ENCODE results near the gene ADAM15.

ADAM15 gene

GRCh38 chr1:155086856-155087535 lies 35.9 kb downstream of the ADAM15 start:
- DNase-seq = no peak

GRCh38 chr1:155091071-155092051 lies 40.2 kb downstream of the ADAM15 start:
- peak; percentile 84 for DNase-seq

GRCh38 chr1:155092131-155092530 lies 41.0 kb downstream of the ADAM15 start:
- DNase-seq = no peak

GRCh38 chr1:155092641-155093040 lies 41.5 kb downstream of the ADAM15 start:
- DNase-seq = no peak

GRCh38 chr1:155093911-155094621 lies 43.0 kb downstream of the ADAM15 start:
- peak; percentile 72 for DNase-seq

- no peak for DNase-seq
These were observed 43.5 kb downstream of the ADAM15 start for GRCh38 chr1:155094622-155094948.

GRCh38 chr1:155099331-155099730 lies 48.2 kb downstream of the ADAM15 start:
- DNase-seq = no peak

GRCh38 chr1:155103325-155103724 lies 52.2 kb downstream of the ADAM15 start:
- DNase-seq = no peak

GRCh38 chr1:155104605-155105534 lies 53.8 kb downstream of the ADAM15 start:
- no peak for DNase-seq

GRCh38 chr1:155105604-155106011 lies 54.5 kb downstream of the ADAM15 start:
- no peak for DNase-seq

- DNase-seq = peak; percentile 44
These were observed 55.7 kb downstream of the ADAM15 start for GRCh38 chr1:155106862-155107261.

- no peak for DNase-seq
These were observed 56.5 kb downstream of the ADAM15 start for GRCh38 chr1:155107309-155108264.

- no peak for DNase-seq
These were observed 57.2 kb downstream of the ADAM15 start for GRCh38 chr1:155108296-155108695.

- DNase-seq = no peak
These were observed 59.3 kb downstream of the ADAM15 start for GRCh38 chr1:155110381-155110780.

- no peak for DNase-seq
These were observed 59.7 kb downstream of the ADAM15 start for GRCh38 chr1:155110826-155111225.

All from DMS53 (cell line).